Small intestine (tissue), 7 donors: Measurements from ENCODE around the gene PAPSS1. TPM values are rescaled to one million over a fixed set of nuclear protein-coding genes. Genes with fewer than 3 reads are reported as not detected.

Source experiments
- DNase-seq, 2 donors: peaks; one replicate each; pipeline versions ENCODE4 v3.0.0 to v3.0.0-alpha.2; 2013
- FAIRE-seq: peaks from 2 replicates; lab custom pipeline; 2012; peaks lifted over from hg19 to GRCh38; lab: Jason Lieb, UNC
- H3K27ac ChIP-seq, 3 donors: one replicate each; pipeline ENCODE4 v1.5.1; 2013; ENCODE audit warnings: low read length in 2 of 3, mild to moderate bottlenecking in 2 of 3, control low read depth in 1 of 3, inconsistent platforms in 1 of 3, low read depth in 1 of 3, moderate library complexity in 1 of 3
- H3K27me3 ChIP-seq, 3 donors: one replicate each; pipeline ENCODE4 v1.6.1; 2013; ENCODE audit warnings: low read length in 3 of 3, inconsistent platforms in 1 of 3; ENCODE audit not compliant: control insufficient read depth in 3 of 3, insufficient read depth in 3 of 3
- H3K36me3 ChIP-seq, 3 donors: one replicate each; pipeline ENCODE4 v1.6.1; 2013; ENCODE audit warnings: low read length in 3 of 3, inconsistent platforms in 1 of 3, low read depth in 1 of 3, mild to moderate bottlenecking in 1 of 3, moderate library complexity in 1 of 3; ENCODE audit not compliant: control insufficient read depth in 3 of 3, insufficient read depth in 2 of 3
- H3K4me1 ChIP-seq, 3 donors: one replicate each; pipeline ENCODE4 v1.6.1; 2013; ENCODE audit warnings: low read length in 2 of 3, inconsistent platforms in 1 of 3, low read depth in 1 of 3, mild to moderate bottlenecking in 1 of 3, moderate library complexity in 1 of 3; ENCODE audit not compliant: control insufficient read depth in 3 of 3, insufficient read depth in 2 of 3
- H3K4me3 ChIP-seq, 3 donors: one replicate each; pipeline ENCODE4 v1.5.1; 2013; ENCODE audit warnings: low read length in 3 of 3, control low read depth in 1 of 3, inconsistent platforms in 1 of 3, low read depth in 1 of 3, mild to moderate bottlenecking in 1 of 3, moderate library complexity in 1 of 3
- H3K9me3 ChIP-seq, 2 donors: one replicate each; pipeline ENCODE4 v1.6.1; 2013; ENCODE audit warnings: low read depth in 1 of 2, low read length in 1 of 2; ENCODE audit not compliant: control insufficient read depth in 2 of 2, insufficient read depth in 1 of 2
- WGBS, 3 donors: extraction: QIAGEN DNeasy Blood & Tissue Kit; methylation state at CpG; one replicate each; pipeline ENCODE4 v1.1.7; 2013; 5-methylcytosine and 5-hydroxymethylcytosine counted together
- polyA plus RNA-seq, 4 donors: library from polyadenylated mRNA; stranded (reverse) in 3 of 4; unstranded in 1 of 4; fragments of 200-250 nt in 3 of 4; fragments of 120-200 nt in 1 of 4; gene quantifications; one replicate each; pipeline versions ENCODE4 v1.2.1 to v1.2.3, GENCODE V29; 2013
- donor health status: healthy with polysubstance abuse.
- donor health status: control.
- donor health status: control.
- donor health status: Bipolar disorder and iron deficiency.
- donor health status: healthy.

PAPSS1 gene
- polyA plus RNA-seq, 4 donors: 15.4 to 45.0 (median 21.8) TPM

DNA sequence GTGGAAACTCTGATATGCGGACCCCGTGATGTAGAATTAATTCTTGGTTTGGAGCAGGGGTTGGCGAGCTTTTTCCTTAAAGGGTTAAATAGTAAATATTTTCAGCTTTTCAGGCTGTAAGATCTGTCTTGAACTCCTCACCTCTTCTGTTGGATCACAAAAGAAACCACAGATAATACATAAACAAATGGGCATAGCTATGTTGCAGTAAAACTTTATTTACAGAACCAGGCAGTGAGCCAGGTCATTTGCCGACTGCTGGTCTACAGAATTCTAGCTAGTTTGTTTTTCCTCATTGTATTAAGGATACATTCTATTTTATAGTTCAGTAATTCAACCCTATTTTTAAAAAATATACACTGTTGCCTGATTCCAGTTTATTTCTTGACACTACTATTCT lies 116.6 kb downstream of the PAPSS1 start:
- DNase-seq (no peak), FAIRE-seq (no peak)
- H3K27ac ChIP-seq: no peak overlapping the region
- H3K27me3 ChIP-seq: no peaks in the 10 kb centered on the region
- no peaks in the 10 kb centered on the region for H3K36me3 ChIP-seq
- WGBS, 3 donors: 71 to 81% (median 77%) methylated on average over 4 of the region's 4 CpGs
- H3K4me1 ChIP-seq: no peaks in the 10 kb centered on the region
- H3K9me3 ChIP-seq: no peaks in the 10 kb centered on the region
- H3K4me3 ChIP-seq: no peak overlapping the region

GRCh38 chr4:107600983-107601382 lies 119.1 kb downstream of the PAPSS1 start:
- H3K36me3 ChIP-seq: no peaks in the 10 kb centered on the region
- DNase-seq (no peak), FAIRE-seq (no peak)
- no peaks in the 10 kb centered on the region for H3K9me3 ChIP-seq
- H3K27ac ChIP-seq: no peak overlapping the region
- no peak overlapping the region for H3K4me3 ChIP-seq
- H3K4me1 ChIP-seq: no peaks in the 10 kb centered on the region
- H3K27me3 ChIP-seq: no peaks in the 10 kb centered on the region

DNA sequence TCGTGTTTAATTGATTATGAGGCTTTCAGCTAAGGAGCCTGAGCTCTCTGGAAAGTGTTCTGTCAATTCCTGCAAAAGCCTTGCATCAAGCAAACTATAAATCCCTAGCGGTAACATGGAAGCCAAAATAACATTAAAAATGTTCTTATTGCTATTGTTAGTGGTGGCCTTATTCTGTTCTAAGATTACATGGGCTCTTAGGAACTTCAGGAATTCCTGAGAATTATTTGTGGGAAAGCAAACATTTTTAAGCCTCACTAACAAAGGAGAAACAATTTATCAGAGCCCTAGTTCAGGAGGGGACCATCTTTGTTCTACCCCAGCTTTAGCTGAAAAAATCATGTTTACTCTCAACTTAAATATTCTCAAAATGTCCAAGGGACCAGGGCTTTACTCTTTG lies 119.6 kb downstream of the PAPSS1 start:
- Histone ChIP-seq H3K27me3 (no peaks in the 10 kb centered on the region), H3K4me1 (no peaks in the 10 kb centered on the region), H3K9me3 (no peaks in the 10 kb centered on the region), H3K27ac (no peak overlapping the region), H3K4me3 (no peak overlapping the region), H3K36me3 (no peaks in the 10 kb centered on the region)
- DNase-seq: no peak
- WGBS, 3 donors: 53 to 60% (median 56%) methylated on average over 2 of the region's 2 CpGs
- no peak for FAIRE-seq

DNA sequence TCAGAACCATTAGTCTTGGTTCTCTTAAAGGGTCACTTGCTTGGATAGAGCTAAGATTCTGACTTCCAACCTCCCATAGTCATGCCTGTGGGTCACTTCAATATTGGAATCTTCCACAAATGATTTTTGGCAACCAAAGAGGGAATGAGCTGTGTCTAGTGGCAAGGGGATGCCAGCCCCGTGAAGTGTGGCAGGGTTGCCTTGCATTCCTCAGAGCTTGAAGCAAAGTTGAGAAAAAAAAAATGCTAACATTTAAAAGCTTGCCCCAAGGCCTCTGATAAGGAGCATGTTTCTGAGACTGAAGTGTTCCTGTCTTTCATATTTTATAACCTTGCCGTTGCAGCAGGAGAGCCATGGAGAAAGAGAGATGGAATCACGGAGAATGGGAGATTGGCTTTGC lies 120.2 kb downstream of the PAPSS1 start:
- Histone ChIP-seq H3K36me3 (no peaks in the 10 kb centered on the region), H3K4me1 (no peaks in the 10 kb centered on the region), H3K27ac (no peak overlapping the region), H3K4me3 (no peak overlapping the region), H3K9me3 (no peaks in the 10 kb centered on the region), H3K27me3 (no peaks in the 10 kb centered on the region)
- no peak for DNase-seq
- WGBS, 3 donors: 35 to 60% (median 50%) methylated on average over 3 of the region's 3 CpGs
- no peak for FAIRE-seq

DNA sequence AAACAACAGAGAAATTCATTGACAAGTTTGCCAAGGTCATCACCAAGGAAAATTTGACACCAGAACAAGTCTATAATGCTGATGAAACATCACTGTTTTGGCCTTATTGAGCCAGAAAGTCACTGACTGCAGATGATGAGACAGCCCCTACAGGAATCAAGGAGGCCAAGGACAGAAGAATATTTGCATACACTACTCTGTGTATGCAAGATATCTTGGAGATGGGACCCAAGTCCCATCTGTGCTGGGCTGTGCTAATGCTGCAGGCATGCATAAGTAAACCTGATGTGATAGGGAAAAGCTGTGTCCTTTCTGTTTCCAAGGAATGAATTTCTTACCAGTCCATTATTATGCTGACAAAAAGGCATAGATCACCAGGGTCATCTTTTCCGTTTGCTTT lies 126.8 kb downstream of the PAPSS1 start:
- no peak for FAIRE-seq
- Histone ChIP-seq H3K9me3 (peaks cover 0 to 14% of the 10 kb centered on the region in 2 donors), H3K36me3 (no peaks in the 10 kb centered on the region), H3K27ac (no peak overlapping the region), H3K4me3 (no peak overlapping the region), H3K4me1 (no peaks in the 10 kb centered on the region), H3K27me3 (no peaks in the 10 kb centered on the region)
- WGBS, 3 donors: 63 to 76% (median 73%) methylated on average over 1 of the region's 1 CpG
- no peak for DNase-seq

DNA sequence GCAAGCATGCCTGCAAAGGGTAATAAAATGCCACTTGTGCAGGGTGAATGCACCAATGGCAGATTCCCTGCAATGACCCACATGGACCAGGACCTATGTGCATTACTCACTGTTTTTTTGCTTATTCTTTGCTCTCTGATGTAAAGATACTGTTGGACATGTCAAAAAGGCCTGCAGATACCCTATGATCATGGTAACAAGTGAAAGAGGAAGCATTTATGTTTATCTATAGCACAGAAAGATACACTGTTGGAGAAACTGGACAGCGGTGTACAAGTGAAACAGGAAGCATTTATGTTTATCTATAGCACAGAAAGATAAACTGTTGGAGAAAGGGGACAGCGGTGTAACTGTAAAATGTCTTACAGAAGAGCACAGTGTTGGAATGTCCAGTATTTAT lies 127.5 kb downstream of the PAPSS1 start:
- H3K4me3 ChIP-seq: no peak overlapping the region
- no peaks in the 10 kb centered on the region for H3K36me3 ChIP-seq
- 40 to 63% (median 51%) methylated on average over 2 of the region's 2 CpGs for WGBS, 3 donors
- no peak overlapping the region for H3K27ac ChIP-seq
- no peak for DNase-seq
- peaks cover 0 to 16% of the 10 kb centered on the region in 2 donors for H3K9me3 ChIP-seq
- no peak for FAIRE-seq
- H3K4me1 ChIP-seq: no peaks in the 10 kb centered on the region
- H3K27me3 ChIP-seq: no peaks in the 10 kb centered on the region

GRCh38 chr4:107589269-107589668 lies 130.8 kb downstream of the PAPSS1 start:
- no peaks in the 10 kb centered on the region for H3K36me3 ChIP-seq
- no peak for DNase-seq
- H3K27ac ChIP-seq: no peak overlapping the region
- no peaks in the 10 kb centered on the region for H3K4me1 ChIP-seq
- no peaks in the 10 kb centered on the region for H3K27me3 ChIP-seq
- H3K4me3 ChIP-seq: no peak overlapping the region
- peaks cover 0 to 24% of the 10 kb centered on the region in 2 donors for H3K9me3 ChIP-seq
- FAIRE-seq: no peak

- no peaks in the 10 kb centered on the region for H3K4me1 ChIP-seq
- FAIRE-seq: no peak
- 47 to 65% (median 51%) methylated on average over 4 of the region's 4 CpGs for WGBS, 3 donors
- H3K9me3 ChIP-seq: peaks cover 0 to 21% of the 10 kb centered on the region in 2 donors
- H3K27me3 ChIP-seq: no peaks in the 10 kb centered on the region
- DNase-seq: no peak
- no peaks in the 10 kb centered on the region for H3K36me3 ChIP-seq
- H3K27ac ChIP-seq: no peak overlapping the region
- no peak overlapping the region for H3K4me3 ChIP-seq
Measured at GRCh38 chr4:107586371-107586770, 133.7 kb downstream of the PAPSS1 start.

DNA sequence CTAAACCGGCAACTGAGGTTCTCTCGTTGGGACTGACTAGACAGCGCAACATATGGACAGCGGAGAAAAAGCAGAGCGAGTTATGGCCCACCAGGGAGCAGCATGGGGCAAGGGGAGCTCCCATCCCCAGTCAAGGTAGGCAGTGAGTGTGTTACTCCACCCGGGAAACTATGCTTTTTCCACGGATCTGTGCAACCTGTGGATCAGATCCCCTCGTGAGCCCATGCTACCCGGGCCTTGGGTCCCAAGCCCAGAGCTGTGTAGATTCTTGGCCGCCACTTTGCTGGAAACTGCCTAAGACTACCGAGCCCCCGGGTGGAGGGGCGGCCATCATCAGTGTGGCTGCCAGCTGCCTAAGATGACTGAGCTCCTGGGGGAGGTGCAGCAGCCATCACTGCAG lies 140.9 kb downstream of the PAPSS1 start:
- DNase-seq (no peak), FAIRE-seq (no peak)
- WGBS, 3 donors: 90 to 95% (median 94%) methylated on average over 13 of the region's 13 CpGs
- Histone ChIP-seq H3K4me1 (peaks cover 0 to 3% (median 0%) of the 10 kb centered on the region in 3 donors), H3K27me3 (no peaks in the 10 kb centered on the region), H3K4me3 (no peak overlapping the region), H3K36me3 (no peaks in the 10 kb centered on the region), H3K9me3 (no peaks in the 10 kb centered on the region), H3K27ac (no peak overlapping the region)
